Measurements from ENCODE around the gene MYO9A.

Gene MYO9A

GRCh38 chr15:71779073-71779797, 338.7 kb downstream of the MYO9A start:
- DNase-seq: no peak

GRCh38 chr15:71777216-71777943, 340.6 kb downstream of the MYO9A start:
- DNase-seq: no peak

- DNase-seq: no peak
Observed at GRCh38 chr15:71776304-71776703, 341.6 kb downstream of the MYO9A start.

- DNase-seq: no peak
Observed at GRCh38 chr15:71775856-71776255, 342.1 kb downstream of the MYO9A start.

GRCh38 chr15:71773206-71773859, 344.6 kb downstream of the MYO9A start:
- no peak for DNase-seq

Data from activated T-cell treated with anti-CD3 and anti-CD28 coated beads, Interleukin-2, amount 50 U/mL, for 1 hour (primary cell).